ENCODE data around the gene ZNF511.

DNA sequence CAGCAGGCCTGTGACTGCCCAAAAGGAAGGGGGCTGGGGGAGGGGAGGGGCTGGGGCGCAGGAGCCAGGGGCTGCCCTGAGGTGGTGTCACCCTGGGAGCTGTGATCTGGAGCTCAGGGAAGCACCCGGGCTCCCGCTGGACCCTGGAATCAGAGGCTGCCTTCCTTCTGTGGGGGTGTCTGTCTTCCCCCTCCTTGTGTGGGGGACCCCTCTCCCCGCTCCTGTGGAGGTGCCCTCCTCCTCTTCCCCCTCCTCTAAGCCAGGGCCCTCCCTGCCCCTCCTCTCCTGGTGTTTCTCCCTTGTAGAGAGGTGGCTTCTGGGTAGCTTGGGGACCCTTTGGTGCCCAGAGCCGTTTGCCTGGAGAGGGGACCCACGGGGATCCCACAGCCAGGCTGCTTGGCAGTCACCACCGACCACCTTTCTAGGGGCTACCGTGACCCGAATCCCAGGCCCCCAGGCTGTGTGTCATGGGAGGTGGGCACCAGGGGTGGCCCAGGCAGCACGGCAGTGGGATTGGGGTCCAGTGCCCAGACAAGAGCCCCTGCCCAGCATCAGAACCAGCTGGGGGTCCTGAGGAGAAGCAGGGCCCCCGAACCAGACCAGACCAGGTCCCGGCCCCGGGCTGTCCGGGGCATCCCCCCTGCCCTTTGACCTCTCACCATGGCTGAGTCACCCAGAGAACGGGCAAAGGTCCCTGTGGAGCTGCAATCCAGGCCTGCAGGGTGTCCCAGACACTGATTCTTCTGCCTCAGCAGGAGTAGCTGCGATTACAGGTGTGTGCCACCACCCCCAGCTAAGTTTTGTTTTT lies 39.2 kb downstream of the ZNF511 start:
- TF ChIP-seq, protein P1, sequence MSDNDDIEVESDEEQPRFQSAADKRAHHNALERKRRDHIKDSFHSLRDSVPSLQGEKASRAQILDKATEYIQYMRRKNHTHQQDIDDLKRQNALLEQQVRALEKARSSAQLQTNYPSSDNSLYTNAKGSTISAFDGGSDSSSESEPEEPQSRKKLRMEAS (IDR thresholded peaks at IDR 0.05): no peak
- no peak for TF ChIP-seq REST (IDR thresholded peaks at IDR 0.05; ENCODE audit: low read depth)
- TF ChIP-seq EP300 (IDR thresholded peaks at IDR 0.05; ENCODE audit: borderline replicate concordance): no peak
- no peak for TF ChIP-seq CREB1 (IDR thresholded peaks at IDR 0.05; ENCODE audit: low read depth)
